GM06990 (cell line): ENCODE results near the gene CLSTN1.

Source experiments
- DNase-seq: peaks from one replicate; pipeline ENCODE4 v3.0.0-alpha.2; 2011; ENCODE audit not compliant: insufficient read length; ENCODE audit errors: extremely low read depth
- H3K27me3 ChIP-seq: replicated peaks from 2 replicates; pipeline ENCODE4 v1.6.0; 2011; ENCODE audit warnings: low read length; ENCODE audit not compliant: control insufficient read depth, insufficient read depth
- H3K36me3 ChIP-seq: 2 replicates; pipeline ENCODE4 v1.5.1; 2011; ENCODE audit warnings: low read length; ENCODE audit not compliant: control insufficient read depth, insufficient read depth
- H3K4me3 ChIP-seq: replicated peaks from 2 replicates; pipeline ENCODE4 v1.5.1; 2011; ENCODE audit warnings: low read depth, mild to moderate bottlenecking, control low read depth, low read length
- CTCF ChIP-seq: IDR thresholded peaks from 2 replicates; pipeline ENCODE4 v1.5.1; 2011; ENCODE audit warnings: low read length, control low read depth, mild to moderate bottlenecking, inconsistent platforms; ENCODE audit not compliant: insufficient read depth, poor library complexity, severe bottlenecking

The CLSTN1 gene

GRCh38 chr1:9729523-9729922 lies 94.2 kb downstream of the CLSTN1 start:
- no peak for DNase-seq
- H3K36me3 ChIP-seq, result peaks cover 52% of the 10 kb centered on the region

DNA sequence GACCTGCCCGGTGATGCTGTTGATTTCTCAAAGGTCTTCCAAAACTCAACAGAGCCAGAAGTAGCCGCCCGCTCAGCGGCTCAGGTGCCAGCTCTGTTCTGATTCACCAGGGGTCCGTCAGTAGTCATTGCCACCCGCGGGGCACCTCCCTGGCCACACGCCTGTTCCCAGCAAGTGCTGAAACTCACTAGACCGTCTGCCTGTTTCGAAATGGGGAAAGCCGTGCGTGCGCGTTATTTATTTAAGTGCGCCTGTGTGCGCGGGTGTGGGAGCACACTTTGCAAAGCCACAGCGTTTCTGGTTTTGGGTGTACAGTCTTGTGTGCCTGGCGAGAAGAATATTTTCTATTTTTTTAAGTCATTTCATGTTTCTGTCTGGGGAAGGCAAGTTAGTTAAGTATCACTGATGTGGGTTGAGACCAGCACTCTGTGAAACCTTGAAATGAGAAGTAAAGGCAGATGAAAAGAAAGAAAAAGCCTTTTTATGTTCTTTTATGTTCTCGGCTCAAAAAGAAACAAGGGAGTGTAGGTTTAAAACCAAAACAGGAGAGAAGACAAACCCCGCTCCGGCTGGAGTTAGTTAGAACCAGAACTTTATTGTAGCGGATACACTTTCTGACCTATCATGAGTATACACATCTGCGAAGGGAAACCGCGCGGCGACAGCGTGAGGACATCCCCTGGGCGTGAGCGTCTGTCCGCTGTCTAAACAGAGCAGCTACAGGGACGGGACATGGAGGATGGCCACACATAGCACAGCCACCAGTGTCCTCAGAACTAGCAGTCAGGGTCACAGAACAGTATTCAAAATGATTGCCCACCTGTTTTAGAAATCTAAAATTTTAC lies 95.1 kb downstream of the CLSTN1 start:
- Histone ChIP-seq H3K36me3 (peaks cover 53% of the 10 kb centered on the region), H3K4me3 (no peak overlapping the region), H3K27me3 (no peaks in the 10 kb centered on the region)
- peak; percentile 12 for DNase-seq
- TF ChIP-seq CTCF, result no peak

More at GRCh38 chr1:9729523-9729922, 94.2 kb downstream of the CLSTN1 start:
- Histone ChIP-seq H3K4me3 (no peak overlapping the region), H3K27me3 (no peaks in the 10 kb centered on the region)
- no peak for TF ChIP-seq CTCF

- H3K4me3 ChIP-seq, result no peak overlapping the region
- peaks cover 55% of the 10 kb centered on the region for H3K36me3 ChIP-seq
These were observed 96.7 kb downstream of the CLSTN1 start for GRCh38 chr1:9726905-9727595.

GRCh38 chr1:9726406-9726805 lies 97.4 kb downstream of the CLSTN1 start:
- H3K36me3 ChIP-seq, result peaks cover 58% of the 10 kb centered on the region
- TF ChIP-seq CTCF, result no peak
- H3K27me3 ChIP-seq, result no peaks in the 10 kb centered on the region
- no peak overlapping the region for H3K4me3 ChIP-seq
- DNase-seq, result no peak

More at GRCh38 chr1:9726905-9727595, 96.7 kb downstream of the CLSTN1 start:
- no peaks in the 10 kb centered on the region for H3K27me3 ChIP-seq
- no peak for DNase-seq
- no peak for TF ChIP-seq CTCF

- H3K36me3 ChIP-seq, result peaks cover 57% of the 10 kb centered on the region
- H3K4me3 ChIP-seq, result no peak overlapping the region
- H3K27me3 ChIP-seq, result no peaks in the 10 kb centered on the region
- DNase-seq, result no peak
- peak; percentile 98 for TF ChIP-seq CTCF
These were observed 98.9 kb downstream of the CLSTN1 start for GRCh38 chr1:9724706-9725476.
